ENCODE results near the gene CTNNA2. TPM values are rescaled to one million over a fixed set of nuclear protein-coding genes. Genes with fewer than 3 reads are reported as not detected.

Gene CTNNA2
- total and polyA plus RNA-seq, 9 donors = 0.32 to 1.4 (median 0.37) TPM; not detected in 3

GRCh38 chr2:80454628-80455027 is 941.8 kb downstream of the CTNNA2 start:
- no peaks in the 10 kb centered on the region for H3K4me1 ChIP-seq (ENCODE audit: insufficient read depth)
- intact Hi-C loops (cut with DNase I) = no loop called here
- H3K4me3 ChIP-seq = no peak overlapping the region
- H3K27me3 ChIP-seq = no peaks in the 10 kb centered on the region
- WGBS, 3 donors = 77 to 83% (median 81%) methylated on average over 7 of the region's 7 CpGs
- no peak for TF ChIP-seq EP300 (IDR thresholded peaks at IDR 0.05)
- no peak for TF ChIP-seq POLR2A (IDR thresholded peaks at IDR 0.05)
- no peak for TF ChIP-seq CTCF (IDR thresholded peaks at IDR 0.05)
- no peaks in the 10 kb centered on the region for H3K36me3 ChIP-seq
- H3K9me3 ChIP-seq = no peaks in the 10 kb centered on the region
- DNase-seq = peak in 1 of 5 donors; percentile 8
- H3K27ac ChIP-seq = no peak overlapping the region

- TF ChIP-seq EP300 (IDR thresholded peaks at IDR 0.05) = no peak
- no peak for TF ChIP-seq POLR2A (IDR thresholded peaks at IDR 0.05)
- TF ChIP-seq CTCF (IDR thresholded peaks at IDR 0.05) = no peak
- no peaks in the 10 kb centered on the region for H3K4me1 ChIP-seq (ENCODE audit: insufficient read depth)
- H3K27me3 ChIP-seq = no peaks in the 10 kb centered on the region
- H3K9me3 ChIP-seq = no peaks in the 10 kb centered on the region
- H3K36me3 ChIP-seq = no peaks in the 10 kb centered on the region
- DNase-seq = no peak
- intact Hi-C loops (cut with DNase I) = no loop called here
- H3K27ac ChIP-seq = no peak overlapping the region
- 79 to 87% (median 83%) methylated on average over 5 of the region's 5 CpGs for WGBS, 3 donors
- H3K4me3 ChIP-seq = no peak overlapping the region
These were observed 946.2 kb downstream of the CTNNA2 start for GRCh38 chr2:80459028-80459427.

GRCh38 chr2:80461505-80462197 is 948.8 kb downstream of the CTNNA2 start:
- H3K36me3 ChIP-seq = no peaks in the 10 kb centered on the region
- no peaks in the 10 kb centered on the region for H3K27me3 ChIP-seq
- H3K4me1 ChIP-seq (ENCODE audit: insufficient read depth) = no peaks in the 10 kb centered on the region
- no peaks in the 10 kb centered on the region for H3K9me3 ChIP-seq
- intact Hi-C loops (cut with DNase I) = no loop called here
- TF ChIP-seq EP300 (IDR thresholded peaks at IDR 0.05) (no peak), POLR2A (IDR thresholded peaks at IDR 0.05) (no peak), CTCF (IDR thresholded peaks at IDR 0.05) (no peak)
- DNase-seq = no peak
- H3K27ac ChIP-seq = no peak overlapping the region
- H3K4me3 ChIP-seq = no peak overlapping the region
- 57 to 65% (median 63%) methylated on average over 3 of the region's 3 CpGs for WGBS, 3 donors

GRCh38 chr2:80462654-80463053 is 949.8 kb downstream of the CTNNA2 start:
- TF ChIP-seq CTCF (IDR thresholded peaks at IDR 0.05) = no peak
- TF ChIP-seq POLR2A (IDR thresholded peaks at IDR 0.05) = no peak
- no peak for TF ChIP-seq EP300 (IDR thresholded peaks at IDR 0.05)
- no peaks in the 10 kb centered on the region for H3K27me3 ChIP-seq
- no peaks in the 10 kb centered on the region for H3K4me1 ChIP-seq (ENCODE audit: insufficient read depth)
- no peaks in the 10 kb centered on the region for H3K9me3 ChIP-seq
- WGBS, 3 donors = 70 to 76% (median 76%) methylated on average over 8 of the region's 8 CpGs
- no peaks in the 10 kb centered on the region for H3K36me3 ChIP-seq
- no peak for DNase-seq
- intact Hi-C loops (cut with DNase I) = no loop called here
- H3K4me3 ChIP-seq = no peak overlapping the region
- H3K27ac ChIP-seq = no peak overlapping the region
